Ureter (tissue), 1 donor: ENCODE results near the gene KLF13. TPM values are rescaled to one million over a fixed set of nuclear protein-coding genes. Genes with fewer than 3 reads are reported as not detected.

ENCODE experiments used
- DNase-seq: peaks from one replicate; pipeline ENCODE4 v3.0.0-alpha.2; 2020; ENCODE audit warnings: low spot score
- total RNA-seq: library from RNA; stranded (reverse); gene quantifications from one replicate; pipeline ENCODE4 v1.2.4, GENCODE V29; 2023
- donor health status: DM: yes; HTN: yes; CAD: no.

The KLF13 gene
- total RNA-seq, 1 donor from 2014 or later, result 77.5 TPM

- no peak for DNase-seq
Measured at GRCh38 chr15:31362886-31363285, 36.3 kb downstream of the KLF13 start.

- DNase-seq, result no peak
Measured at GRCh38 chr15:31364301-31365031, 37.8 kb downstream of the KLF13 start.

GRCh38 chr15:31365032-31365654, 38.5 kb downstream of the KLF13 start:
- DNase-seq, result no peak

- peak; percentile 95 for DNase-seq
Measured at GRCh38 chr15:31365655-31366127, 39.1 kb downstream of the KLF13 start.

- no peak for DNase-seq
Measured at GRCh38 chr15:31366169-31366734, 39.6 kb downstream of the KLF13 start.

- no peak for DNase-seq
Measured at GRCh38 chr15:31367021-31367729, 40.5 kb downstream of the KLF13 start.

GRCh38 chr15:31367730-31368344, 41.2 kb downstream of the KLF13 start:
- no peak for DNase-seq

- no peak for DNase-seq
Measured at GRCh38 chr15:31369727-31370126, 43.1 kb downstream of the KLF13 start.

- no peak for DNase-seq
Measured at GRCh38 chr15:31371520-31372240, 45.0 kb downstream of the KLF13 start.

- no peak for DNase-seq
Measured at GRCh38 chr15:31372635-31373091, 46.0 kb downstream of the KLF13 start.

- DNase-seq, result no peak
Measured at GRCh38 chr15:31373096-31373865, 46.6 kb downstream of the KLF13 start.

GRCh38 chr15:31373970-31374369, 47.3 kb downstream of the KLF13 start:
- DNase-seq, result no peak

- DNase-seq, result no peak
Measured at GRCh38 chr15:31374489-31374888, 47.9 kb downstream of the KLF13 start.

GRCh38 chr15:31374986-31375385, 48.4 kb downstream of the KLF13 start:
- DNase-seq, result no peak

GRCh38 chr15:31375772-31376171, 49.1 kb downstream of the KLF13 start:
- no peak for DNase-seq

- no peak for DNase-seq
Measured at GRCh38 chr15:31376511-31376910, 49.9 kb downstream of the KLF13 start.

- DNase-seq, result no peak
Measured at GRCh38 chr15:31377030-31377429, 50.4 kb downstream of the KLF13 start.

GRCh38 chr15:31378363-31378903, 51.8 kb downstream of the KLF13 start:
- DNase-seq, result no peak

GRCh38 chr15:31379042-31379441, 52.4 kb downstream of the KLF13 start:
- DNase-seq, result no peak

- no peak for DNase-seq
Measured at GRCh38 chr15:31379577-31379976, 52.9 kb downstream of the KLF13 start.
